GM13976 (cell line): ENCODE measurements around the gene SPATA33.
"Not testable (repeated sequence)": the region's sequence is repeated elsewhere in the genome, so short reads cannot be mapped to it uniquely, and the experiment has no call there.

ENCODE experiments used
- DNase-seq: peaks from one replicate; pipeline ENCODE4 v3.0.0; 2012; ENCODE audit warnings: low spot score
- in situ Hi-C: fragments of 300-500 bp; cut with MboI; formaldehyde crosslinking; loops from one replicate; pipeline ENCODE4 v1.12.0; 2022; ENCODE audit warnings: low sequenced_read_pairs, mixed read lengths, inconsistent platforms; ENCODE audit not compliant: unreplicated experiment
- TF ChIP-seq, protein P1 (sequence below): IDR thresholded peaks from 2 replicates; pipeline ENCODE4 v1.5.1; 2012; ENCODE audit warnings: borderline replicate concordance, mild to moderate bottlenecking; ENCODE audit not compliant: insufficient read depth; ENCODE audit errors: extremely low read depth, missing control alignments, control extremely low read depth

The SPATA33 gene

DNA sequence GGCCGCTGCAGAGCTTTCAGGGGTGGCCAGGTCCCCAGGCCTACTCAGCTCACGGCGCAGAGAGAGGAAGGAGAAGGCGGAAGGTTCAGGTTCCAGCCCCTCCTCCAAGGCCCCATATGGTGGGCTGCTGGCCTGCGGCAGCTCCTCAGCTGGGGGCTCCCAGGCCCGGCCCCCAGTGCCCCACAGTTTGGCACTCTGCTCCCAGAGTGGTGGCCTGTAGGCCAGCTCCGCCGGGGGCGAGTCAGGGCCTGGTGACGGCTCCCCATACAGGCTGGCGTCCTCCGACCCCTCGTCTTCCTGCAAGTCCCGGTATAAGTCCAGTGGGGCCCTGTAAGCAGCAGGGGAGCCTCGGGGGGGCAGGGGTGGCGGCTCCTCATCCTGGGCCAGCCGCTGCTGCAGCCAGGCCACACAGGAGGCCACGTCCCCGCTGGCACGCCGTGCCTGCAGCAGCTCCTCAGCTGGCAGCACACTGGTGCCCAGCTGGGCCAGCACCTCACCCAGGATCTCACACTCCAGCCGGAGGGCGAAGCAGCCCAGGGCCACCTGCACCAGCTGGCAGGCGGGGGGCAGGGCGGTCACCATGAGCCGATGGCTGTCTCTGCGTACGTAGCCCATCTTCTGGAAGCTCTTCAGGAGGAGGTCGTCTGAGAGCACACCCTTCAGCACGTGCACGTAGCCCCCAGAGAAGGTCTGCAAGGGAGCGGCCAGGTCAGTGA lies 40.1 kb downstream of the SPATA33 start:
- in situ Hi-C loops = no loop called here
- DNase-seq = no peak
- TF ChIP-seq, protein P1, sequence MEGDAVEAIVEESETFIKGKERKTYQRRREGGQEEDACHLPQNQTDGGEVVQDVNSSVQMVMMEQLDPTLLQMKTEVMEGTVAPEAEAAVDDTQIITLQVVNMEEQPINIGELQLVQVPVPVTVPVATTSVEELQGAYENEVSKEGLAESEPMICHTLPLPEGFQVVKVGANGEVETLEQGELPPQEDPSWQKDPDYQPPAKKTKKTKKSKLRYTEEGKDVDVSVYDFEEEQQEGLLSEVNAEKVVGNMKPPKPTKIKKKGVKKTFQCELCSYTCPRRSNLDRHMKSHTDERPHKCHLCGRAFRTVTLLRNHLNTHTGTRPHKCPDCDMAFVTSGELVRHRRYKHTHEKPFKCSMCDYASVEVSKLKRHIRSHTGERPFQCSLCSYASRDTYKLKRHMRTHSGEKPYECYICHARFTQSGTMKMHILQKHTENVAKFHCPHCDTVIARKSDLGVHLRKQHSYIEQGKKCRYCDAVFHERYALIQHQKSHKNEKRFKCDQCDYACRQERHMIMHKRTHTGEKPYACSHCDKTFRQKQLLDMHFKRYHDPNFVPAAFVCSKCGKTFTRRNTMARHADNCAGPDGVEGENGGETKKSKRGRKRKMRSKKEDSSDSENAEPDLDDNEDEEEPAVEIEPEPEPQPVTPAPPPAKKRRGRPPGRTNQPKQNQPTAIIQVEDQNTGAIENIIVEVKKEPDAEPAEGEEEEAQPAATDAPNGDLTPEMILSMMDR = no peak

DNA sequence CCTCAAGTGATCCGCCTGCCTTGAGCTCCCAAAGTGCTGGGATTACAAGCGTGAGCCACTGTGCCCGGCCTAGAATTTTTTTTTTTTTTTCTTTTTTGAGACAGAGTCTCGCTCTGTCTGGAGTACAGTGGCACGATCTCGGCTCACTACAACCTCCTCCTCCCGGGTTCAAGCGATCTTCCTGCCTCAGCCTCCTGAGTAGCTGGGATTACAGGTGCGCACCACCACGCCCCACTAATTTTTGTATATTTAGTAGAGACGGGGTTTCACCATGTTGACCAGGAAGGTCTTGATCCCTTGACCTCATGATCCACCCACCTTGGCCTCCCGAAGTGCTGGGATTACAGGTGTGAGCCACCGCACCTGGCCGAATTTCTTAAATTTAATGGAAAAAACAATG lies 41.1 kb downstream of the SPATA33 start:
- in situ Hi-C loops, DNase-seq: not testable (repeated sequence)

DNA sequence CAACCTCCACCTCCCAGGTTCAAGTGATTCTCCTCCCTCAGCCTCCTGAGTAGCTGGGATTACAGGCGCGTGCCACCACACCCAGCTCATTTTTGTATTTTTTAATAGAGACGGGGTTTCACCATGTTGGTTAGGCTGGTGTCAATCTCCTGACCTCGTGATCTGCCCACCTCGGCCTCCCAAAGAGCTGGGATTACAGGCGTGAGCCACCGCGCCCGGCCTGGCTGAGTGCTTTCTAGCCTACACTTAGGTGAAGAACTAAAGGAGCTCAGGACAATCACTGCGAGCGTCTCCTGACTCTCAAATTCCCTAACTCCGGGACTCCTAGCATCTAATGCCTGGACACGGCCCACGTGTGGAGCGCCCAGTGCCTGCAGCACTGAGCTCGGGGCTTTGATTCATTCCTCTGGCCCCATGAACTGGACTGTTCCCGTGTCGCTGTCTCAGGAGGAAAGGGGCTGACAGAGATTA lies 42.0 kb downstream of the SPATA33 start:
- in situ Hi-C loops, DNase-seq: not testable (repeated sequence)

DNA sequence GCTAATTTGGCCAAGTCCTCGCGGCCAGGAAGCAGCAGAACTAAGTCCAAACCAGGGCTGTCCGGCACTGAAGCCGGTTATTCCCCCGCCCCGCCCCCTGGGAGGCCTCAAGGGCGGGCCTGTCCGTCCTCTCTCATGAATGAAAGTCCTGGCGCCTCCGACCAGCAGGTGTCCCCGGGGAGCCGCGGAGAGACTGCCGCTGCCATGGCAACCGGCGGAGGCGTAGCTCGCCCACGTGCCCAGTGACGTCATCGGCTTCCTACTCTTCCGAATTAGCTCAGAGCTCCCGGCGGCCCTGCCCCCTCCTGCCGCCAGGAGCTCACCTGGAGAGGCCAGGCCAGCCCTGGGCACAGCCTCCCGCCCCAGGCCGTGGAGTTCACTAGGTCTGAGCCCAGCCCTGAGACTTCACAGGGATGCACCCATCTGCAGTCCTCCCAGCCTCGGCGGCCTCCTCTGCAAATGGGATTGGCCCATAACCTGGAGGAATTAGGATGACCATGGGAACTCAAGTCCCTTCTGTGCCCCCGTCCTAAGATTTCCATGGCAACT lies 42.5 kb downstream of the SPATA33 start:
- TF ChIP-seq, protein P1 = peak; percentile 79
- in situ Hi-C loops = no loop called here
- peak; percentile 97 for DNase-seq

DNA sequence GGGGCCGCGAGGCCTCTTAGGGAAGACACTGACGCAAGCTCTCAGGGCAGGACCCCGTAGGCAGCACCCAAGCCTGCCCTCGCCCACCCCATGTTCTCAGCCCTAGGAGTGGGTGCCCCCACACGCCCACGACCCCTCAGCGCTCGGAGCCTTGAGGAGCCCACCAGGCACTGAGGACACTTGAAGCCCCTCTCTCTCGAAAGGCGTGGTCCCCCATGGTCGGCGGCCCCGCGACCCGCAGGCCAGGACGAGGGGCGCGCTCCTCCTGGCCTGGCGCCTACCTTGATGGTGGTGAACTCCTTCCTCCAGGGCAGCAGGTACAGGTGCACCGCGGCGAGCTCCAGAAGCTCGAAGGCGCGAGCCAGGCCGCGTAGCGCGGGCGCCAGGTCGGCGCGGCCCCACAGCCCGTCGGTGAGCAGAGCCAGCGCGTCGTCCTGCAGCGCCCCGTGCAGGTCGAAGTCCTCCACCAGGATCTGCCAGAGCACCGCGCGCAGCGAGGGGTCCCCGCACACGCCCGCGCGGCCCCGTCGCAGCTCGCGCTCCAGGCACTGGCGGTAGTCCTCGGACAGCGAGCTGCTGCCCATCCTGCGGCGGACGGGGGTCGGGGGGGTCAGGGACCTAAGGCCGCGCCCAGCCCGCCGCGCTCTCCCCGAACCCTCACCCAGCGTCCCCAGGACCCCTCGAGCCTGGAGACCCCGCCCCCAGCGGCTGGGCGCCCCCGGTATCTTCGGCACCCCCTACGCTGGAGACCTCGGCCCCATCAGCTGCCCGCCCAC lies 43.2 kb downstream of the SPATA33 start:
- peak; percentile 71 for DNase-seq
- TF ChIP-seq, protein P1 = peak; percentile 47
- in situ Hi-C loops = no loop called here

DNA sequence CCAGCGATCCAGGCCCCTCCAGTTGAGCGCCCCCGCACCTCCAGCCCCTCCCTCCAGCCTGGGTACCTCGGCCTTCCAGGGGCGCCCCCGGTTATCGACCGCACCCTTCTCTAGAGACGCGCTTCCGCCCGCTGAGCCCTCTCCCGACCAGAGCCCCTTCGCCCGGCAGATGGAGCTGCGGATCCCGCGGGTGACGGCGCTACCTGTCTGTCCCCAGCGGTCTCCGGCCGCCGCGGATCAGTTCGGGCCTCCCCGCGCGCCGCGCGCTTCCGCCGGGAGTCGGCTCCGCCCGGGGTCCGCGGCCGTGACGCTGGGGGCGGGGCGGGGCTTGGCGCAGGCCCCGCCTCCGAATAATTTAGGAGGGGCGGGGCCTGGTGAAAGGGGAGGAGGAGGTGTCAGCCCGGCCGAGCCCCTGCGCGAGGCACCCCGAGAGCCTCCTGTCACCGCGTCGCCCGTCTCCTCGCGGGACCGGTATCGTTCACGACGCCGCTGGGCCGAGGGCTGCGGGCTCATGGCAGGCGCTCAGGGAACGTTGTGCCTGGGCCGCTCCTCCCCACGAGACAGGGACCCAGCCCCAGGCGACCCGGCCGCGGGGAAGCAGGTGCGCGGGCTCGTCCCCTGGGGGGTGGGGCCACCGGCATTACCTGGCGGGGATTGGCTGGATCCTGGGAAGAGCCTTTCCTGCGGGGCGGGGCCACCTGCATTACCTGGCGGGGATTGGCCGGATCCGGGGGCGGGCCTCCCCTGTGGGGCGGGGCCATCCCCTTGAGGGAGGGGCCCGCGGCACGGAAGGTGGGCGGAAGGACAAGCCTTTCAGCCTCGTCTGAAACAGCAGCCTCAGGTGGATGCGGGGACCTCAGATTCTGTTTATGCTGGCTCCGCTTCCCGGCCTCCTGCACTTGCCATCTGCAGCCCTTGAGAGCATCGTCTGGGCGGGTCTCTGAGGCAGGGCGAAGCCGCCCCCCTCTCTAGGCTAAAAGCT lies 44.1 kb downstream of the SPATA33 start, which contains the start of gene SPATA2L:
Gene SPATA2L (minus strand): TSS at position 281 of the 982 bp plus-strand sequence. CDS start 473 bp downstream, outside the sequence.
- TF ChIP-seq, protein P1 = peak; percentile 32
- in situ Hi-C loops = no loop called here
- DNase-seq = peak; percentile 99

DNA sequence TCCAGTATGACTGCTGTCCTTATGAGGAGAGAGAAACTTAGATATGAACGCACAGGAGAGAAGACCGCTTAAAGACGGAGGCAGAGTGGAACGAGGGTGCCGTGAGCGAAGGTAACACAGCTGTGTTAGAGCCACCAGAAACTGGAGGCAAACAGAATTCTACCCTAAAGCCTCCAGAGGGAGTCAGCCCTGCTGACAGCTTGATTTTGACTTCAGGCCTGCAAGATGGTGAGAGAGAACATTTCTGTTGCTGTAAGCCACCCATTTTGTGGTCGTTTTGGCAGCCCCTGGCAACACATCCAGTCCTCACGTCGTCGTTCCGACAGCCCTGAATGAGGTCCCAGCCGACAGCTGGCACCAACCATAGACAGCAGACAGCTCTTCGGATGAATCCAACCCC lies 46.6 kb downstream of the SPATA33 start:
- in situ Hi-C loops = no loop called here
- no peak for DNase-seq
- TF ChIP-seq, protein P1 = no peak
